Coronary artery (tissue), 2 donors: ENCODE data around the gene ORM2.

Experiments
- DNase-seq: peaks from one replicate; pipeline ENCODE4 v3.0.0-alpha.2; 2017; ENCODE audit warnings: low spot score
- H3K27ac ChIP-seq, 2 donors: fragments of 200-600 bp; sonication (generic); one replicate each; pipeline ENCODE4 v1.5.1; 2016 to 2019
- H3K4me3 ChIP-seq: fragments of 200-600 bp; sonication (generic); 2 replicates; pipeline ENCODE4 v1.5.1; 2016; ENCODE audit warnings: mild to moderate bottlenecking, moderate library complexity
- TF ChIP-seq, protein P1 (sequence below): fragments of 200-600 bp; sonication (generic); IDR thresholded peaks from one replicate; pipeline ENCODE4 v1.5.1; 2019; ENCODE audit warnings: antibody characterized with exemption

Gene ORM2

DNA sequence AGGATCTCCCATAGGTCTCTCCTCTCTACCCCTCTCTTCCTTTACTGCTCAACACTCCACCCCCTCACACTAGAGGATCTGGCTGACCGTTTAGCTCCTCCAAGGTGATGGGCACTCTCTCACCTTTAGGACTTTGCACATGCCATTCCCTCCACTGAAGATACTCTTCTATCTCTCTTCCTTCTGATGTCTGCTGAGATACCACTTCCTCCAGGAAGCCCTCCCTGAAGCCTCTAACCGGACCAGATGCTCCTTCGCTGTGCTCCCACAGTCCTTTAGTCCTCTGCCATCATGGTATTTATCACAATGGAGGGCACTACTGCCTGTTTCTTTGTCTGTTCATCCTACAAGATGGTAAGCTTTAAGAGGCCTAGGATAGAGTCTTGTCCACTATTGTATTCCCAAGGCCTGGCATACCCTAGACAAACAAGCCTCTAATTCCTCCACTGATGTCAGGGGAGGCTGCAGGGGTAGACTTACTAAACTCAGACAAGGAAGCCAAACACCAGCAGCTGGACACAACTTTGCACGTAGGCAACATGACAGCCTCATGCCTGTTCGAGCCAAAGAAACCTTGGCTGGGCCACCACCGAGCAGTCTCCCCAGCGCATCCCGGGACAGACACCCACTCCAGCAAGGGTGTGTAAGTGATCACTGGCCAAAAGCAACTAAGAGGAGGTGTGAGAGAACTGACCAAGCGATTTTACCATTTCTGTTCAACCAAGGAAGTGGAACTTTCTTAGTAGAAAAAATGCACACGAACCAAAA, 20.2 kb downstream of the ORM2 start:
- H3K27ac ChIP-seq: peak overlapping the region; percentile 35 to 57
- DNase-seq: no peak

DNA sequence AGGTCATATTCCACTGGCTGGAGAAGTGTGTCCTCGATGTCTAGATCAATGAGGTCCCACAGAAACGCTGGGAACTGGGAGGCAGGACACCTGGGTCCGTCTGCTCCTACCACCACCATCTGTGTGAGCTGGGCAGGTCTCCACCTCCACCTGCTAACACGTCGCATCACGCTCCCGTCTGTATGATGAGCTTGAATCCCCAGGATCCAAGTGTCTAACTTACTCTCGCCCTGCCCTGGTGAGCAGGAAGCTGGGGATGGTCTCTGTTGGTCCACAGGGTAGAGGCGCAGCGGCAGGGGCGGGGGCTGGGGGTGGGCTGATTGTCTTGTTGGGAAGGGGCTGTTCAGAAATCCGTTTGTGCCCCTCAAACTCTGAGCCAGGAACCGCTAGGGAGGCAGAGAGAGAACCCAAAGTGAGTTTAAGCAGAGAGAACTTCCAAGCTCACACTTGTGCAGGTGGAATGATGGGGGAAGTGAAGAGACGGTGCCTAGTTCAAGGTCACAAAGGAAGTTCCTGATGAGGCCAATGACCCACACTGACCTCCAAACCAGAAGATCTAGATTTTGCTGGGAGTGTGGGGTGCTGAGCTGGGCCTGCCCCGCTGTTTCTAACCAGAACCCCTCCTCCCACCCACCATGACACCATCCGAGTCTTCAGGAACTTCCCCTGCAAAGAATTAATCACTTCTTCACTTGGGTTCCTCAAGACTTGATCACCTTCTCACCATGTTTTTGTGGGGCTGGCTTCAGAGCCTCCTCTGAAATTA, 21.1 kb downstream of the ORM2 start:
- no peak overlapping the region for H3K27ac ChIP-seq
- TF ChIP-seq, protein P1, sequence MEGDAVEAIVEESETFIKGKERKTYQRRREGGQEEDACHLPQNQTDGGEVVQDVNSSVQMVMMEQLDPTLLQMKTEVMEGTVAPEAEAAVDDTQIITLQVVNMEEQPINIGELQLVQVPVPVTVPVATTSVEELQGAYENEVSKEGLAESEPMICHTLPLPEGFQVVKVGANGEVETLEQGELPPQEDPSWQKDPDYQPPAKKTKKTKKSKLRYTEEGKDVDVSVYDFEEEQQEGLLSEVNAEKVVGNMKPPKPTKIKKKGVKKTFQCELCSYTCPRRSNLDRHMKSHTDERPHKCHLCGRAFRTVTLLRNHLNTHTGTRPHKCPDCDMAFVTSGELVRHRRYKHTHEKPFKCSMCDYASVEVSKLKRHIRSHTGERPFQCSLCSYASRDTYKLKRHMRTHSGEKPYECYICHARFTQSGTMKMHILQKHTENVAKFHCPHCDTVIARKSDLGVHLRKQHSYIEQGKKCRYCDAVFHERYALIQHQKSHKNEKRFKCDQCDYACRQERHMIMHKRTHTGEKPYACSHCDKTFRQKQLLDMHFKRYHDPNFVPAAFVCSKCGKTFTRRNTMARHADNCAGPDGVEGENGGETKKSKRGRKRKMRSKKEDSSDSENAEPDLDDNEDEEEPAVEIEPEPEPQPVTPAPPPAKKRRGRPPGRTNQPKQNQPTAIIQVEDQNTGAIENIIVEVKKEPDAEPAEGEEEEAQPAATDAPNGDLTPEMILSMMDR: no peak
- no peak for DNase-seq

More for the DNA sequence above, 20.2 kb downstream of the ORM2 start:
- TF ChIP-seq, protein P1: no peak
- no peak overlapping the region for H3K4me3 ChIP-seq

DNA sequence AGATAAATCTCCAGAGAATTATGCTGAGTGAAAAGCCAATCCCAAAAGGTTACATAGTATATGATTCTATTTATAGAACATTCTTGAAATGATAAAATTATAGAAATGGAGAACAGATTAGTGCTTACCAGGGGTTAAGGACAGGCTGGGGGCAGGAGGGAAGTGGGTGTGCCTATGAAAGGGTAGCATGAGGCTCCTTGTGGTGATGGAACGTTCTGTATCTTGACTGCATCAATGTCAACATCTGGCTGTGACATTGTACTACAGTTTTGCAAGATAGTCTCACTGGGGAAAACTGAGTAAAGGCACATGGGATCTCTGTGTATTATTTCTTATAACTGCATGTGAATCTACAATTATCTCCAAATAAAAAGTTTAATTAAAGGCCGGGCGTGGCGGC, 22.3 kb downstream of the ORM2 start:
- Histone ChIP-seq H3K27ac (no peak overlapping the region), H3K4me3 (no peak overlapping the region)
- no peak for DNase-seq
- TF ChIP-seq, protein P1: no peak

More for the DNA sequence above, 21.1 kb downstream of the ORM2 start:
- no peak overlapping the region for H3K4me3 ChIP-seq

DNA sequence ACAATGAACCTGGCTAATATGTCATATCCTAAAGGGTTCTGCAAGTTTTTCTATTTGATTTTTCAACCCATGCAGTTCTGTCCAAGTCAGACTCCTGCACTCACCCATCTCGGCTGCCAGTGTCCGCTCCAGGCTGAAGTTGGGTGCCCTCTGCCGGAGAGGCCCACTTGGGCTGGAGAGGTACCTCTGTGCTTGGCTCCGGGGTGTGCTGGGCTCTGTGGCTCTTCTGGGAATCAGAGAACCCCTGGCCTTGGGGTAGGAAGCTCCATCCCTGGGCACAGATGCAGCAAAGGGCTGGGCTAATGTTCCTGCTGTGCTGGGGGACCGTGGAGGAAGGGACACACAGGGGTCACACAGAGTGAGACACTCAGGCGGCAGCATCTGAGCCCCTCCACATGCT, 26.2 kb downstream of the ORM2 start:
- H3K4me3 ChIP-seq: no peak overlapping the region
- TF ChIP-seq, protein P1: no peak
- H3K27ac ChIP-seq: no peak overlapping the region
- no peak for DNase-seq

DNA sequence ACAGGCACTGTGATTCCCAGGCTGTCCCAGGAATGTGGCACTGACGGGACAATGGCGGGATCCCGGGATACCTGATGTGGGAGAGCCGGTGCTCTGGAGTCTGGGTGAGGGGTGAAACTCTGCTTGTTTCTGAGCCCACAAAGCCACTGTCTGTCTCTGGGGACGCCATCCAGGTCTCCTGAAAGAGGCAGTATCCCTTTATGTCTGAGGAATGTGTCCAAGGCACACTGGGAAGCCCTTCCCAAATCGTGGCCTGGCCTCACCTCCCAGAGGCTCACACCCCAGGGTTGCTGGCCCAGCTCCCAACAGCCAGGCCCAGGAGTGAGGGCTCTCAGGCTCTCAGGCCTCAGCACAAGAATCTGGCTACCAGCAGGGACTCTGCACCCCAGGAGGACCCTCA, 27.1 kb downstream of the ORM2 start:
- no peak overlapping the region for H3K4me3 ChIP-seq
- no peak overlapping the region for H3K27ac ChIP-seq
- TF ChIP-seq, protein P1: no peak
- no peak for DNase-seq

DNA sequence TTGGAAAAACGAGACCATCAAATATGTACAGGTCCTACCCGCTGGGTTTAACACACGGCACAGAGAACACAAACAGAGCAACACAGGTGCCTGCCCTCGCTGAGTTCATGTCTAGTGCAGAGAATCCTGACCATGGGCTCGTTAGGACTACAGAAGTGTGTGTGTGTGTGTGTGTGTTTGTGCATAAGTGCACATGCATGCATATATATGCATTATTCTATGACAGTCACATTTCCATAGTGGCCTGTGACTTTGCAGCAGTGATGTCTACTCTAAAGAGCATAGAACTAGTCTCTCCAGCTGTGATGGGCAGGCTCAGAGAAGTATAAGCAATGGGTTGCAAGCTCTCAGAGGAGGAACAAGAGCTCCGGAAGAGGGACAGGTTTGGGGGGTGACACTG, 27.7 kb downstream of the ORM2 start:
- no peak for DNase-seq
- Histone ChIP-seq H3K27ac (no peak overlapping the region), H3K4me3 (no peak overlapping the region)
- TF ChIP-seq, protein P1: no peak
